ENCODE data around the gene TRIM41.
A peak's percentile ranks its signal among the peaks of the same experiment; 100 is the strongest.

TRIM41 gene

GRCh38 chr5:181224390-181225229 is 1.5 kb downstream of the TRIM41 start:
- H3K4me3 ChIP-seq (ENCODE audit: low read depth, low read length): peak overlapping the region; percentile 96
- ChIA-PET CTCF (no interaction called here), POLR2A (interaction anchor here (1.0 to 5.5 kb wide), 2 partner anchors 10 to 19 kb away, joined by 3 to 40 read pairs; partner anchors contain the start of gene RACK1)
- DNase-seq (ENCODE audit: low read depth, low spot score): no peak
- no peak for TF ChIP-seq CTCF (IDR thresholded peaks at IDR 0.05; ENCODE audit: insufficient read depth, low read length, missing control alignments)

GRCh38 chr5:181229996-181230395 is 6.9 kb downstream of the TRIM41 start:
- ChIA-PET POLR2A (interaction anchor here (1.0 kb wide), 1 partner anchor 9 kb away, joined by 3 read pairs; no protein-coding TSS in a partner anchor), CTCF (interaction anchor here (0.9 kb wide), 1 partner anchor 9 kb away, joined by 3 read pairs; no protein-coding TSS in a partner anchor)
- no peak for DNase-seq (ENCODE audit: low read depth, low spot score)
- no peak overlapping the region for H3K4me3 ChIP-seq (ENCODE audit: low read depth, low read length)
- TF ChIP-seq CTCF (IDR thresholded peaks at IDR 0.05; ENCODE audit: insufficient read depth, low read length, missing control alignments): no peak

- H3K4me3 ChIP-seq (ENCODE audit: low read depth, low read length): no peak overlapping the region
- no peak for TF ChIP-seq CTCF (IDR thresholded peaks at IDR 0.05; ENCODE audit: insufficient read depth, low read length, missing control alignments)
- POLR2A ChIA-PET: no interaction called here
- no peak for DNase-seq (ENCODE audit: low read depth, low spot score)
- CTCF ChIA-PET: interaction anchor here (1.5 kb wide), 1 partner anchor 9 kb away, joined by 4 read pairs; no protein-coding TSS in a partner anchor
Measured at GRCh38 chr5:181230551-181230950, 7.5 kb downstream of the TRIM41 start.

GRCh38 chr5:181231432-181231831 is 8.4 kb downstream of the TRIM41 start:
- no peak for TF ChIP-seq CTCF (IDR thresholded peaks at IDR 0.05; ENCODE audit: insufficient read depth, low read length, missing control alignments)
- no peak overlapping the region for H3K4me3 ChIP-seq (ENCODE audit: low read depth, low read length)
- ChIA-PET POLR2A (no interaction called here), CTCF (interaction anchor here (1.5 kb wide), 1 partner anchor 8 kb away, joined by 4 read pairs; no protein-coding TSS in a partner anchor)
- DNase-seq (ENCODE audit: low read depth, low spot score): no peak

GRCh38 chr5:181232593-181232992 is 9.5 kb downstream of the TRIM41 start:
- no peak for TF ChIP-seq CTCF (IDR thresholded peaks at IDR 0.05; ENCODE audit: insufficient read depth, low read length, missing control alignments)
- no peak for DNase-seq (ENCODE audit: low read depth, low spot score)
- CTCF ChIA-PET: no interaction called here

GRCh38 chr5:181233088-181233800 is 10.2 kb downstream of the TRIM41 start:
- no peak overlapping the region for H3K4me3 ChIP-seq (ENCODE audit: low read depth, low read length)
- ChIA-PET POLR2A (interaction anchor here (3.4 kb wide), 1 partner anchor 9 kb away, joined by 40 read pairs; the partner anchor contains the start of gene TRIM41), CTCF (no interaction called here)
- DNase-seq (ENCODE audit: low read depth, low spot score): no peak
- no peak for TF ChIP-seq CTCF (IDR thresholded peaks at IDR 0.05; ENCODE audit: insufficient read depth, low read length, missing control alignments)

More at GRCh38 chr5:181232593-181232992, 9.5 kb downstream of the TRIM41 start:
- POLR2A ChIA-PET: no interaction called here
- H3K4me3 ChIP-seq (ENCODE audit: low read depth, low read length): no peak overlapping the region

All from AG04449 (cell line).